Measurements from ENCODE around the gene RABGAP1L.
"Not testable (repeated sequence)": the region's sequence is repeated elsewhere in the genome, so short reads cannot be mapped to it uniquely, and the experiment has no call there.

Gene RABGAP1L

GRCh38 chr1:174583316-174583715, 424.0 kb downstream of the RABGAP1L start:
- DNase-seq (ENCODE audit: low spot score), result no peak

GRCh38 chr1:174584071-174584470, 424.8 kb downstream of the RABGAP1L start:
- DNase-seq (ENCODE audit: low spot score), result no peak

GRCh38 chr1:174588618-174589017, 429.3 kb downstream of the RABGAP1L start:
- not testable (repeated sequence) for DNase-seq (ENCODE audit: low spot score)

- DNase-seq (ENCODE audit: low spot score), result no peak
These were observed 445.9 kb downstream of the RABGAP1L start for GRCh38 chr1:174605198-174605597.

- no peak for DNase-seq (ENCODE audit: low spot score)
These were observed 447.2 kb downstream of the RABGAP1L start for GRCh38 chr1:174606471-174606870.

GRCh38 chr1:174617905-174618304, 458.6 kb downstream of the RABGAP1L start:
- not testable (repeated sequence) for DNase-seq (ENCODE audit: low spot score)

- DNase-seq (ENCODE audit: low spot score), result no peak
These were observed 464.2 kb downstream of the RABGAP1L start for GRCh38 chr1:174623324-174624035.

- no peak for DNase-seq (ENCODE audit: low spot score)
These were observed 467.0 kb downstream of the RABGAP1L start for GRCh38 chr1:174626031-174627025.

- DNase-seq (ENCODE audit: low spot score), result no peak
These were observed 478.2 kb downstream of the RABGAP1L start for GRCh38 chr1:174637487-174637886.

GRCh38 chr1:174639461-174639860, 480.1 kb downstream of the RABGAP1L start:
- DNase-seq (ENCODE audit: low spot score), result no peak

- DNase-seq (ENCODE audit: low spot score), result no peak
These were observed 481.5 kb downstream of the RABGAP1L start for GRCh38 chr1:174640783-174641182.

GRCh38 chr1:174642393-174642792, 483.1 kb downstream of the RABGAP1L start:
- no peak for DNase-seq (ENCODE audit: low spot score)

GRCh38 chr1:174643206-174643605, 483.9 kb downstream of the RABGAP1L start:
- DNase-seq (ENCODE audit: low spot score), result no peak

GRCh38 chr1:174649572-174649971, 490.3 kb downstream of the RABGAP1L start:
- DNase-seq (ENCODE audit: low spot score), result not testable (repeated sequence)

GRCh38 chr1:174652569-174653280, 493.4 kb downstream of the RABGAP1L start:
- no peak for DNase-seq (ENCODE audit: low spot score)

- no peak for DNase-seq (ENCODE audit: low spot score)
These were observed 495.2 kb downstream of the RABGAP1L start for GRCh38 chr1:174654560-174654959.

- DNase-seq (ENCODE audit: low spot score), result no peak
These were observed 497.2 kb downstream of the RABGAP1L start for GRCh38 chr1:174656409-174657059.

GRCh38 chr1:174657411-174657810, 498.1 kb downstream of the RABGAP1L start:
- no peak for DNase-seq (ENCODE audit: low spot score)

- DNase-seq (ENCODE audit: low spot score), result no peak
These were observed 498.6 kb downstream of the RABGAP1L start for GRCh38 chr1:174657893-174658292.

- no peak for DNase-seq (ENCODE audit: low spot score)
These were observed 500.5 kb downstream of the RABGAP1L start for GRCh38 chr1:174659823-174660222.

GRCh38 chr1:174660476-174660875, 501.2 kb downstream of the RABGAP1L start:
- no peak for DNase-seq (ENCODE audit: low spot score)

- DNase-seq (ENCODE audit: low spot score), result no peak
These were observed 504.0 kb downstream of the RABGAP1L start for GRCh38 chr1:174663358-174663757.

All from left forelimb (tissue), 1 donor.